Transverse colon (tissue), 4 donors: Measurements from ENCODE around the gene MTRF1L.

Experiments used
- CTCF ChIP-seq, 5 experiments: fragments of 200-600 bp in 3 of 5; fragments of 450-650 bp in 2 of 5; sonication (generic) in 3 of 5; IDR thresholded peaks; 1 replicate in 2 of 5; 2 replicates in 3 of 5; pipeline ENCODE4 v1.5.1; 2016 to 2017; ENCODE audit warnings: antibody characterized with exemption in 5 of 5, inconsistent platforms in 3 of 5, mild to moderate bottlenecking in 2 of 5, moderate library complexity in 1 of 5
- POLR2AphosphoS5 ChIP-seq, 3 donors: sonication (generic); formaldehyde crosslinking; IDR thresholded peaks; one replicate each; pipeline ENCODE4 v1.6.1; 2016; ENCODE audit warnings: antibody characterized with exemption in 3 of 3

- TF ChIP-seq CTCF (IDR thresholded peaks at IDR 0.05) (no peak), POLR2AphosphoS5 (IDR thresholded peaks at IDR 0.05) (no peak)
These were observed 27.1 kb downstream of the MTRF1L start for GRCh38 chr6:152975204-152975915.
